K562 (cell line): ENCODE results near the gene FAM174C. TPM values are rescaled to one million over a fixed set of nuclear protein-coding genes. Genes with fewer than 3 reads are reported as not detected.

ENCODE experiments used
- BCL6 ChIP-seq: fragments of 250-450 bp; sonication (Bioruptor Pico); IDR thresholded peaks from 2 replicates; pipeline ENCODE4 v1.4.0; 2020
- CAMTA2 ChIP-seq: fragments of 250-450 bp; sonication (Bioruptor Pico); conservative IDR thresholded peaks from 2 replicates; pipeline ENCODE4 v1.5.1; 2022
- FOXJ2 ChIP-seq: fragments of 200-800 bp; sonication (Bioruptor generic); IDR thresholded peaks from 2 replicates; pipeline ENCODE4 v1.6.1; 2016; ENCODE audit warnings: missing genetic modification characterization, missing compliant biosample characterization
- FOXP1 ChIP-seq: sonication (generic); formaldehyde crosslinking; IDR thresholded peaks from 2 replicates; pipeline ENCODE4 v1.8.0; 2022; ENCODE audit warnings: mild to moderate bottlenecking, missing genetic modification reagents
- GABPB2 ChIP-seq: fragments of 250-450 bp; sonication (Bioruptor Pico); conservative IDR thresholded peaks from 2 replicates; pipeline ENCODE4 v1.5.1; 2021; ENCODE audit warnings: mild to moderate bottlenecking
- HCFC1 ChIP-seq: IDR thresholded peaks from 2 replicates; pipeline ENCODE4 v1.6.1; 2012; ENCODE audit warnings: low read depth, low read length, improper control_type of control experiment
- HNRNPLL ChIP-seq: fragments of 200-400 bp; formaldehyde crosslinking; IDR thresholded peaks from 2 replicates; pipeline ENCODE4 v1.6.1; 2017; ENCODE audit warnings: low read length, low read depth, mild to moderate bottlenecking; ENCODE audit not compliant: poor library complexity, severe bottlenecking
- L3MBTL2 ChIP-seq: fragments of 450-650 bp; IDR thresholded peaks from 2 replicates; pipeline ENCODE4 v1.6.1; 2016; ENCODE audit warnings: mild to moderate bottlenecking, moderate library complexity
- NEUROD1 ChIP-seq: fragments of 150-350 bp; IDR thresholded peaks from 2 replicates; pipeline ENCODE4 v1.6.1; 2014; ENCODE audit warnings: borderline replicate concordance, low read length, low read depth; ENCODE audit not compliant: partially characterized antibody
- NFATC3 ChIP-seq: fragments of 450-650 bp; IDR thresholded peaks from 2 replicates; pipeline ENCODE4 v1.6.1; 2017; ENCODE audit warnings: mild to moderate bottlenecking
- PML ChIP-seq: IDR thresholded peaks from 2 replicates; pipeline ENCODE4 v1.6.1; 2012; ENCODE audit warnings: low read length, inconsistent platforms
- RBFOX2 ChIP-seq: fragments of 200-400 bp; formaldehyde crosslinking; IDR thresholded peaks from 2 replicates; pipeline ENCODE4 v1.6.1; 2017; ENCODE audit warnings: low read depth, mild to moderate bottlenecking, low read length, moderate library complexity
- RBM22 ChIP-seq: fragments of 200-400 bp; formaldehyde crosslinking; IDR thresholded peaks from 2 replicates; pipeline ENCODE4 v1.6.1; 2018; ENCODE audit warnings: low read length, low read depth; ENCODE audit not compliant: poor library complexity, severe bottlenecking
- RFX1 ChIP-seq: fragments of 450-650 bp; IDR thresholded peaks from 2 replicates; pipeline ENCODE4 v1.6.1; 2016; ENCODE audit warnings: mild to moderate bottlenecking, moderate library complexity
- TBP ChIP-seq: optimal IDR thresholded peaks from 2 replicates; pipeline ENCODE3; 2011; ENCODE audit warnings: low read depth, low read length, improper control_type of control experiment
- ZBTB7A ChIP-seq: IDR thresholded peaks from 2 replicates; pipeline ENCODE4 v1.6.1; 2011; ENCODE audit warnings: low read depth, mild to moderate bottlenecking, low read length, moderate library complexity, borderline replicate concordance; ENCODE audit not compliant: control insufficient read depth
- ZC3H8 ChIP-seq: fragments of 450-650 bp; IDR thresholded peaks from 2 replicates; pipeline ENCODE4 v1.6.1; 2017
- ZNF263 ChIP-seq: sonication (generic); formaldehyde crosslinking; IDR thresholded peaks from 2 replicates; pipeline ENCODE4 v1.8.0; 2022; ENCODE audit warnings: mild to moderate bottlenecking, missing genetic modification reagents, borderline replicate concordance
- ZNF384 ChIP-seq: IDR thresholded peaks from 2 replicates; pipeline ENCODE4 v1.6.1; 2012; ENCODE audit warnings: low read depth, low read length, improper control_type of control experiment
- ZNF707 ChIP-seq: fragments of 250-450 bp; sonication (Bioruptor Pico); conservative IDR thresholded peaks from 2 replicates; pipeline ENCODE4 v1.8.0; 2022; ENCODE audit warnings: inconsistent platforms, mild to moderate bottlenecking, moderate library complexity
- polyA plus RNA-seq, 8 experiments: library from polyadenylated mRNA; depleted of rRNA in 4 of 8; stranded (reverse) in 5 of 8; unstranded in 3 of 8; fragments of >200 nt; fragmentation: Nextera tagmentation in 2 of 8; fragmentation: Illumina TruSeq in 1 of 8; extraction: Ambion mirVana in 2 of 8; extraction: Trizol in 1 of 8; gene quantifications; 2 replicates each; pipeline versions ENCODE4 v1.2.1 to v1.2.3, GENCODE V29; 2011 to 2014; ENCODE audit warnings: inconsistent platforms in 1 of 8, missing spikeins in 1 of 8
- total RNA-seq, 7 experiments: library from RNA; depleted of rRNA in 6 of 7; stranded (reverse); fragments of >200 nt in 6 of 7; fragmentation: Illumina TruSeq in 2 of 7; extraction: Trizol in 2 of 7; gene quantifications; 2 replicates each; pipeline versions ENCODE4 v1.2.1 to v1.2.3, GENCODE V29; 2011 to 2021; ENCODE audit warnings: low replicate concordance in 1 of 7
- TF ChIP-seq, protein P1 (sequence below), 2 experiments: fragments of 450-650 bp in 1 of 2; sonication (generic) in 1 of 2; formaldehyde crosslinking in 1 of 2; IDR thresholded peaks in 1 of 2; conservative IDR thresholded peaks in 1 of 2; 2 replicates each; pipeline versions ENCODE4 v1.6.1 to v1.8.1; 2016 to 2023; ENCODE audit warnings: mild to moderate bottlenecking in 2 of 2, moderate library complexity in 2 of 2, inconsistent platforms in 1 of 2, missing genetic modification reagents in 1 of 2
- TF ChIP-seq, protein P2 (sequence below): fragments of 150-350 bp; IDR thresholded peaks from 2 replicates; pipeline ENCODE4 v1.6.1; 2014; ENCODE audit warnings: low read depth, mild to moderate bottlenecking, low read length, borderline replicate concordance
- TF ChIP-seq, protein P3 (sequence below): IDR thresholded peaks from 2 replicates; pipeline ENCODE4 v1.6.1; 2012; ENCODE audit warnings: low read depth, low read length, improper control_type of control experiment, borderline replicate concordance

FAM174C gene
- total and polyA plus RNA-seq, 9 of the 15 experiments (the other 6 are each of a cell fraction or from before 2014, with no cell fraction given) = 0.66 to 89.6 (median 20.3) TPM

DNA sequence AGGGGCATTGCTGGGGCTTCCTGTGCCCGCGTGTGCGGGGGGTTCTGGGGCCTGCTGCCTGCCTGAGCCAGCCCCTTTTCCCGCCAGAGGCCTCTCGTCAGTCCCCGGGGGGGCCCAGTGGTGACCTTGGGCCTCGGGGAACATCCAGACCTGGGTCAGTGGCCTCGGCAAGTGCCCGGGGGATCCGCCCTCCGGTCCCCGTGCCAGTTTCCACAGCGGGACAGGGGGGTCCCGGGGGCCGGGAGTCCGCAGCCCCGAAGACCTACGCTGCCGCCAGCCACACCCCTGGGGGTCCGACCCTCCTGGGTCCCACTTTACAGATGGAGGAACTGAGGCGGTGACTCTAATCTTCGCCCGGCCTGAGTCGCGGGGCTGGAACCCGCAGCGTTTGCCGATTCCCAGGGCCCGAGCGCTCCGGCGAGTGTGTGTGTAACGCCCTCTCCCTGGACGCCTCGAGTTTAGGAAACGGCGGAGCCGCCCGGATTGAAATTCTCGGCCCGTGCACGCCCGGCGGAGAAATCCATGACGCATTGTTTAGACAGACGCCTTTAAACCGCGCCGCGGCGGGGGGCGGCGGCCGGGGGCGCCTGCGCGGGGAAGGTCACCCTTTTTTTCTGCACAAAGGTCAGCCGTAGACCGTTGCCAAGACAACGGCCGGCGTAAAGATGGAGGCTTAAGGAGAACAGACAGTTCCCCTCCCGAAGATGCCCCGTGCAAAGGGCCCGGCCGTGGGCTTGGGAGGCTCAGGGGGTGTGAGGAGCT lies 49.7 kb downstream of the FAM174C start (continued):
- no peak for TF ChIP-seq PML
- TF ChIP-seq BCL6 (CRISPR knock-in tag) = no peak
- peak; percentile 75 for TF ChIP-seq RBFOX2
- TF ChIP-seq, protein P1, sequence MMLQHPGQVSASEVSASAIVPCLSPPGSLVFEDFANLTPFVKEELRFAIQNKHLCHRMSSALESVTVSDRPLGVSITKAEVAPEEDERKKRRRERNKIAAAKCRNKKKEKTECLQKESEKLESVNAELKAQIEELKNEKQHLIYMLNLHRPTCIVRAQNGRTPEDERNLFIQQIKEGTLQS (IDR thresholded peaks at IDR 0.05) = peak; percentile 55
- TF ChIP-seq, protein P1 (CRISPR knock-in tag; conservative IDR thresholded peaks at IDR 0.05) = peak; percentile 70; the same call in 1 of the 2 replicates
- peak; percentile 95 for TF ChIP-seq L3MBTL2
- TF ChIP-seq NFATC3 = no peak
- peak; percentile 43; the same call in 1 of the 2 replicates for TF ChIP-seq FOXP1 (CRISPR knock-in tag)
- peak; percentile 96 for TF ChIP-seq ZBTB7A
- TF ChIP-seq NEUROD1 = peak; percentile 23
- peak; percentile 94 for TF ChIP-seq ZNF384
- no peak for TF ChIP-seq CAMTA2 (CRISPR knock-in tag)
- TF ChIP-seq ZNF263 (CRISPR knock-in tag) = no peak
- TF ChIP-seq HNRNPLL = peak; percentile 60
- TF ChIP-seq, protein P2, sequence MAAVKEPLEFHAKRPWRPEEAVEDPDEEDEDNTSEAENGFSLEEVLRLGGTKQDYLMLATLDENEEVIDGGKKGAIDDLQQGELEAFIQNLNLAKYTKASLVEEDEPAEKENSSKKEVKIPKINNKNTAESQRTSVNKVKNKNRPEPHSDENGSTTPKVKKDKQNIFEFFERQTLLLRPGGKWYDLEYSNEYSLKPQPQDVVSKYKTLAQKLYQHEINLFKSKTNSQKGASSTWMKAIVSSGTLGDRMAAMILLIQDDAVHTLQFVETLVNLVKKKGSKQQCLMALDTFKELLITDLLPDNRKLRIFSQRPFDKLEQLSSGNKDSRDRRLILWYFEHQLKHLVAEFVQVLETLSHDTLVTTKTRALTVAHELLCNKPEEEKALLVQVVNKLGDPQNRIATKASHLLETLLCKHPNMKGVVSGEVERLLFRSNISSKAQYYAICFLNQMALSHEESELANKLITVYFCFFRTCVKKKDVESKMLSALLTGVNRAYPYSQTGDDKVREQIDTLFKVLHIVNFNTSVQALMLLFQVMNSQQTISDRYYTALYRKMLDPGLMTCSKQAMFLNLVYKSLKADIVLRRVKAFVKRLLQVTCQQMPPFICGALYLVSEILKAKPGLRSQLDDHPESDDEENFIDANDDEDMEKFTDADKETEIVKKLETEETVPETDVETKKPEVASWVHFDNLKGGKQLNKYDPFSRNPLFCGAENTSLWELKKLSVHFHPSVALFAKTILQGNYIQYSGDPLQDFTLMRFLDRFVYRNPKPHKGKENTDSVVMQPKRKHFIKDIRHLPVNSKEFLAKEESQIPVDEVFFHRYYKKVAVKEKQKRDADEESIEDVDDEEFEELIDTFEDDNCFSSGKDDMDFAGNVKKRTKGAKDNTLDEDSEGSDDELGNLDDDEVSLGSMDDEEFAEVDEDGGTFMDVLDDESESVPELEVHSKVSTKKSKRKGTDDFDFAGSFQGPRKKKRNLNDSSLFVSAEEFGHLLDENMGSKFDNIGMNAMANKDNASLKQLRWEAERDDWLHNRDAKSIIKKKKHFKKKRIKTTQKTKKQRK = no peak
- no peak for TF ChIP-seq RBM22
- TF ChIP-seq GABPB2 (CRISPR knock-in tag) = no peak
- TF ChIP-seq ZNF707 (CRISPR knock-in tag) = no peak
- TF ChIP-seq ZC3H8 = no peak
- peak; percentile 96 for TF ChIP-seq RFX1
- TF ChIP-seq, protein P3, sequence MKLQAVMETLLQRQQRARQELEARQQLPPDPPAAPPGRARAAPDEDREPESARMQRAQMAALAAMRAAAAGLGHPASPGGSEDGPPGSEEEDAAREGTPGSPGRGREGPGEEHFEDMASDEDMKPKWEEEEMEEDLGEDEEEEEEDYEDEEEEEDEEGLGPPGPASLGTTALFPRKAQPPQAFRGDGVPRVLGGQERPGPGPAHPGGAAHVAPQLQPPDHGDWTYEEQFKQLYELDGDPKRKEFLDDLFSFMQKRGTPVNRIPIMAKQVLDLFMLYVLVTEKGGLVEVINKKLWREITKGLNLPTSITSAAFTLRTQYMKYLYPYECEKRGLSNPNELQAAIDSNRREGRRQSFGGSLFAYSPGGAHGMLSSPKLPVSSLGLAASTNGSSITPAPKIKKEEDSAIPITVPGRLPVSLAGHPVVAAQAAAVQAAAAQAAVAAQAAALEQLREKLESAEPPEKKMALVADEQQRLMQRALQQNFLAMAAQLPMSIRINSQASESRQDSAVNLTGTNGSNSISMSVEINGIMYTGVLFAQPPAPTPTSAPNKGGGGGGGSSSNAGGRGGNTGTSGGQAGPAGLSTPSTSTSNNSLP = no peak
- peak; percentile 60 for TF ChIP-seq HCFC1
- no peak for TF ChIP-seq TBP
- TF ChIP-seq FOXJ2 (tag) = no peak
